ENCODE results near the gene CPNE9. TPM values are rescaled to one million over a fixed set of nuclear protein-coding genes. Genes with fewer than 3 reads are reported as not detected.

CPNE9 gene
- total and polyA plus RNA-seq, 2 of the 8 experiments (the other 6 are each of a cell fraction or from before 2014, with no cell fraction given): 4.8 to 6.0 TPM

DNA sequence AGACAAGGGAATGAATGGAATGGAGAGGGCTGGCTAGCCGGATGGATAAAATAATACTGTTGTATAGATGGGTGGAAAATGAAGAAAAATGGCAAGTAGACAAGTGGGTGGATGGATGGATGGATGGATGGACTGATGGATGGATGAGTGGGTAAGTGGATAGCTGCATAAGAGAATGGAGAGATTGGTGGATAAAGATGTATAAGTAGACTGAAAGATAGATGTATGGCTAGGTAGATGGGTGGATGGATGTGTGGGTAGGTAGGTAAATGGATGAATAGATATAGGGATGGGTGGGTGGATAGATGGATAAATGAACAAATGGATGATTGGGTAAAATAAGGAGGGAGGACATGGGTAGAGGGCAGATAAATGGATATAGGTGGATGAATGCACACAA, 13.9 kb downstream of the CPNE9 start:
- CTCF ChIA-PET (ENCODE audit: partially characterized antibody): interaction anchor here (8.8 kb wide), 1 partner anchor 10 kb away, joined by 84 read pairs; no protein-coding TSS in a partner anchor
- no peak overlapping the region for H3K23ac ChIP-seq (ENCODE audit: insufficient read length)
- H3K79me2 ChIP-seq (ENCODE audit: control insufficient read depth in 1 of 2, insufficient read depth in 2 of 2, low read length in 2 of 2): no peaks in the 10 kb centered on the region
- POLR2A ChIA-PET (ENCODE audit: partially characterized antibody): interaction anchor here (0.7 to 1.4 kb wide), 2 partner anchors 12 to 33 kb away, joined by 3 read pairs; no protein-coding TSS in a partner anchor
- no peak overlapping the region for H3K9ac ChIP-seq (replicated peaks in 1 of 4; ENCODE audit: extremely low read depth in 1 of 4, low read depth in 3 of 4, low read length in 3 of 4)
- no peak for FAIRE-seq
- H4K8ac ChIP-seq (ENCODE audit: extremely low read depth, insufficient read depth, low read length): no peak overlapping the region
- H3K18ac ChIP-seq (ENCODE audit: extremely low read depth, low read length): no peak overlapping the region
- H3K56ac ChIP-seq (replicated peaks; ENCODE audit: insufficient read length, low read depth, low read length): peak overlapping the region; percentile 60
- WGBS, 2 experiments (ENCODE audit: extremely low coverage in 1 of 2, insufficient coverage in 1 of 2, insufficient read length in 1 of 2, insufficient replicate concordance in 2 of 2, low coverage in 1 of 2, low lambda C conversion rate in 2 of 2, missing lambda C conversion rate in 1 of 2): 87% methylated on average over 1 of the region's 1 CpG; no CpG with 5 or more reads in 1 of the 2 experiments
- H2BK120ac ChIP-seq (replicated peaks; ENCODE audit: low read depth, low read length): no peak overlapping the region
- H3K9me3 ChIP-seq (ENCODE audit: insufficient read depth in 2 of 2, low read depth in 1 of 2, low read length in 1 of 2): no peaks in the 10 kb centered on the region
- no peak overlapping the region for H2AK5ac ChIP-seq (ENCODE audit: low read depth, low read length)
- H4K91ac ChIP-seq (replicated peaks; ENCODE audit: insufficient read length, low read length): no peak overlapping the region
- no peak overlapping the region for H2BK15ac ChIP-seq (ENCODE audit: low read length)
- no peak overlapping the region for H2BK20ac ChIP-seq (ENCODE audit: low read length)
- H4K5ac ChIP-seq (ENCODE audit: insufficient read length, low read depth, low read length): no peak overlapping the region
- peaks cover 0 to 3% (median 0%) of the 10 kb centered on the region in 4 experiments; a peak in 1 of 7 replicates for H3K4me1 ChIP-seq (replicated peaks in 1 of 4; ENCODE audit: control insufficient read depth in 3 of 4, insufficient read depth in 4 of 4, low read length in 3 of 4)
- no peaks in the 10 kb centered on the region for H3K36me3 ChIP-seq (ENCODE audit: control insufficient read depth in 2 of 4, insufficient read depth in 4 of 4, low read length in 3 of 4)
- no peaks in the 10 kb centered on the region for H3K79me1 ChIP-seq (ENCODE audit: low read depth, low read length)
- H2AFZ ChIP-seq (ENCODE audit: low read length): no peak overlapping the region
- TF ChIP-seq, protein P1, sequence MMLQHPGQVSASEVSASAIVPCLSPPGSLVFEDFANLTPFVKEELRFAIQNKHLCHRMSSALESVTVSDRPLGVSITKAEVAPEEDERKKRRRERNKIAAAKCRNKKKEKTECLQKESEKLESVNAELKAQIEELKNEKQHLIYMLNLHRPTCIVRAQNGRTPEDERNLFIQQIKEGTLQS (IDR thresholded peaks at IDR 0.05; ENCODE audit: insufficient read depth, low read depth, low read length): no peak
- TF ChIP-seq TBP (IDR thresholded peaks at IDR 0.05; ENCODE audit: low read depth, low read length): no peak
- TF ChIP-seq TCF12 (IDR thresholded peaks at IDR 0.05; ENCODE audit: low read depth, low read length): no peak
- TF ChIP-seq POLR2AphosphoS5 (IDR thresholded peaks at IDR 0.05; ENCODE audit: low read depth, low read length): no peak
- TF ChIP-seq RBBP5 (IDR thresholded peaks at IDR 0.05; ENCODE audit: borderline replicate concordance, low read depth, low read length): no peak
- no peak for TF ChIP-seq SP4 (IDR thresholded peaks at IDR 0.05; ENCODE audit: low read length)
- no peak for TF ChIP-seq RXRA (IDR thresholded peaks at IDR 0.05; ENCODE audit: insufficient read depth, low read depth, low read length)
- no peak for TF ChIP-seq CREB1 (IDR thresholded peaks at IDR 0.05)
- TF ChIP-seq SRF (IDR thresholded peaks at IDR 0.05; ENCODE audit: low read depth, low read length): no peak
- no peak for TF ChIP-seq SUZ12 (IDR thresholded peaks at IDR 0.05; ENCODE audit: low read length)
- no peak for TF ChIP-seq SIX5 (IDR thresholded peaks at IDR 0.05; ENCODE audit: low read depth, low read length)
- no peak for TF ChIP-seq BCL11A (IDR thresholded peaks at IDR 0.05; ENCODE audit: low read depth in 2 of 2, low read length in 2 of 2)
- H3K14ac ChIP-seq (ENCODE audit: insufficient read length): no peak overlapping the region
- H2BK5ac ChIP-seq (ENCODE audit: low read depth, low read length): no peak overlapping the region
- H3K4me2 ChIP-seq (ENCODE audit: insufficient read depth in 1 of 2, low read depth in 2 of 2, low read length in 2 of 2): no peak overlapping the region
- peaks cover 9% of the 10 kb centered on the region; the same call in 1 of the 2 replicates for H3K23me2 ChIP-seq (ENCODE audit: low read depth, low read length)
- no peak for DNase-seq (ENCODE audit: low read depth in 1 of 2, low spot score in 2 of 2)
- peaks cover 0 to 3% of the 10 kb centered on the region in 2 experiments for H4K20me1 ChIP-seq (replicated peaks in 1 of 2; ENCODE audit: control insufficient read depth in 1 of 2, insufficient read depth in 2 of 2, low read length in 2 of 2)
- no peak overlapping the region for H3K4ac ChIP-seq (replicated peaks; ENCODE audit: insufficient read length, low read depth, low read length)
- H2BK12ac ChIP-seq (ENCODE audit: low read depth, low read length): no peak overlapping the region
- H3K4me3 ChIP-seq (ENCODE audit: extremely low read depth in 1 of 4, insufficient read depth in 2 of 4, low read depth in 3 of 4, low read length in 4 of 4): no peak overlapping the region
- no peaks in the 10 kb centered on the region; a peak in 2 of 7 replicates for H3K27me3 ChIP-seq (replicated peaks in 1 of 4; ENCODE audit: control insufficient read depth in 3 of 4, extremely low read depth in 1 of 4, insufficient read depth in 3 of 4, low read length in 3 of 4)
- no peak overlapping the region for H3K27ac ChIP-seq (ENCODE audit: low read depth, low read length)
